Cardiac muscle cell (in vitro differentiated cells and primary cell): ENCODE data around the gene FALEC. TPM values are rescaled to one million over a fixed set of nuclear protein-coding genes. Genes with fewer than 3 reads are reported as not detected.

Experiments used
- DNase-seq, 2 donors: peaks; one replicate each; pipeline versions ENCODE4 v3.0.0 to v3.0.0-alpha.2; 2010 to 2017; ENCODE audit warnings: low read depth in 1 of 2, low spot score in 1 of 2
- H3K27ac ChIP-seq: fragments of 200-600 bp; sonication (generic); 2 replicates; pipeline ENCODE4 v1.5.1; 2016
- H3K27me3 ChIP-seq: fragments of 200-600 bp; sonication (generic); 2 replicates; pipeline ENCODE4 v1.6.0; 2016; ENCODE audit warnings: control low read depth
- H3K36me3 ChIP-seq: fragments of 200-600 bp; sonication (generic); 2 replicates; pipeline ENCODE4 v1.5.1; 2016; ENCODE audit warnings: control low read depth
- H3K4me1 ChIP-seq: fragments of 200-600 bp; sonication (generic); 2 replicates; pipeline ENCODE4 v1.8.1; 2017; ENCODE audit warnings: low read depth, mild to moderate bottlenecking, mixed run types
- H3K4me3 ChIP-seq: fragments of 200-600 bp; sonication (generic); 2 replicates; pipeline ENCODE4 v1.5.1; 2016; ENCODE audit warnings: mild to moderate bottlenecking
- H3K9me3 ChIP-seq: fragments of 200-600 bp; sonication (generic); 2 replicates; pipeline ENCODE4 v1.5.1; 2017; ENCODE audit warnings: low read depth, mild to moderate bottlenecking, control low read depth
- polyA plus RNA-seq: library from polyadenylated mRNA; unstranded; fragments of >200 nt; fragmentation: Nextera tagmentation; extraction: Ambion mirVana; gene quantifications from 2 replicates; pipeline ENCODE4 v1.2.1, GENCODE V29; 2016
- total RNA-seq: library from RNA; depleted of rRNA; stranded (reverse); fragments of >200 nt; gene quantifications from 2 replicates; pipeline ENCODE4 v1.2.3, GENCODE V29; 2016
- TF ChIP-seq, protein P1 (sequence below): IDR thresholded peaks from 2 replicates; pipeline ENCODE4 v1.5.1; 2012; ENCODE audit warnings: low read depth, mild to moderate bottlenecking, low read length

FALEC gene
- total and polyA plus RNA-seq, 2 experiments from 2014 or later, result 3.9 to 4.7 TPM

DNA sequence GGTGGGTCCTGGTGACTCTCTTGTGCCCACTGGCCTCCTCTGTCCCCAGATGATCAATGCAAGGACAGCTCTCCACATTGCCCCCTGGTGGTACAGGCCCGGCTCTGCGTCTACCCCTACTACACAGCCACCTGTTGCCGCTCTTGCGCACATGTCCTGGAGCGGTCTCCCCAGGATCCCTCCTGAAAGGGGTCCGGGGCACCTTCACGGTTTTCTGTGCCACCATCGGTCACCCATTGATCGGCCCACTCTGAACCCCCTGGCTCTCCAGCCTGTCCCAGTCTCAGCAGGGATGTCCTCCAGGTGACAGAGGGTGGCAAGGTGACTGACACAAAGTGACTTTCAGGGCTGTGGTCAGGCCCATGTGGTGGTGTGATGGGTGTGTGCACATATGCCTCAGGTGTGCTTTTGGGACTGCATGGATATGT, 44.5 kb downstream of the FALEC start:
- TF ChIP-seq, protein P1, sequence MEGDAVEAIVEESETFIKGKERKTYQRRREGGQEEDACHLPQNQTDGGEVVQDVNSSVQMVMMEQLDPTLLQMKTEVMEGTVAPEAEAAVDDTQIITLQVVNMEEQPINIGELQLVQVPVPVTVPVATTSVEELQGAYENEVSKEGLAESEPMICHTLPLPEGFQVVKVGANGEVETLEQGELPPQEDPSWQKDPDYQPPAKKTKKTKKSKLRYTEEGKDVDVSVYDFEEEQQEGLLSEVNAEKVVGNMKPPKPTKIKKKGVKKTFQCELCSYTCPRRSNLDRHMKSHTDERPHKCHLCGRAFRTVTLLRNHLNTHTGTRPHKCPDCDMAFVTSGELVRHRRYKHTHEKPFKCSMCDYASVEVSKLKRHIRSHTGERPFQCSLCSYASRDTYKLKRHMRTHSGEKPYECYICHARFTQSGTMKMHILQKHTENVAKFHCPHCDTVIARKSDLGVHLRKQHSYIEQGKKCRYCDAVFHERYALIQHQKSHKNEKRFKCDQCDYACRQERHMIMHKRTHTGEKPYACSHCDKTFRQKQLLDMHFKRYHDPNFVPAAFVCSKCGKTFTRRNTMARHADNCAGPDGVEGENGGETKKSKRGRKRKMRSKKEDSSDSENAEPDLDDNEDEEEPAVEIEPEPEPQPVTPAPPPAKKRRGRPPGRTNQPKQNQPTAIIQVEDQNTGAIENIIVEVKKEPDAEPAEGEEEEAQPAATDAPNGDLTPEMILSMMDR, result peak; percentile 96
- no peak overlapping the region for H3K4me3 ChIP-seq
- DNase-seq, result peak; percentile 62 to 81
- H3K9me3 ChIP-seq, result no peaks in the 10 kb centered on the region
- H3K4me1 ChIP-seq, result peaks cover 31% of the 10 kb centered on the region
- no peaks in the 10 kb centered on the region for H3K36me3 ChIP-seq
- H3K27me3 ChIP-seq, result no peaks in the 10 kb centered on the region
- peak overlapping the region; percentile 99 for H3K27ac ChIP-seq

DNA sequence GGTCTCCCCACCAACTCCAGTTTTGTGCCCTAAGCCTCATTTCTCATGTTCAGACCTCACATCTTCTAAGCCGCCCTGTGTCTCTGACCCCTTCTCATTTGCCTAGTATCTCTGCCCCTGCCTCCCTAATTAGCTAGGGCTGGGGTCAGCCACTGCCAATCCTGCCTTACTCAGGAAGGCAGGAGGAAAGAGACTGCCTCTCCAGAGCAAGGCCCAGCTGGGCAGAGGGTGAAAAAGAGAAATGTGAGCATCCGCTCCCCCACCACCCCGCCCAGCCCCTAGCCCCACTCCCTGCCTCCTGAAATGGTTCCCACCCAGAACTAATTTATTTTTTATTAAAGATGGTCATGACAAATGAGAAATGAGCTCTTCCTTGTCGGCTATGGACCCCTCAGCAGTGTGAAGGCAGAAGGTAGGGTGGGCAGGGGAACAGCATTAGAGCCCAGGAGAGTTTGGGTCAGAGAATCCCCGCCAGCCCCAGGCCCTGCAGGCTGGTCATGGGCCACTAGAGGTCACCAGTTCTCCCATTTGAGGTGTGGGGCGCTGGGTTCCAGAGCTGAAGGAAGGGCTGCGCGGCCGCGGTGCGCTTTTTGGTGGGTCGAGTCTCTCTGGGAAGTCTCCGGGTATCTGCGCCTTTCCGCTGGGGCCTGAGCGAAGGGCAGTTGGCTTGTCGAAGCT, 45.2 kb downstream of the FALEC start:
- TF ChIP-seq, protein P1, result peak; percentile 85
- Histone ChIP-seq H3K9me3 (no peaks in the 10 kb centered on the region), H3K4me3 (peak overlapping the region; percentile 38), H3K4me1 (peaks cover 31% of the 10 kb centered on the region), H3K27ac (peak overlapping the region; percentile 99), H3K36me3 (no peaks in the 10 kb centered on the region), H3K27me3 (no peaks in the 10 kb centered on the region)
- peak in 1 of 2 donors; percentile 93 for DNase-seq

DNA sequence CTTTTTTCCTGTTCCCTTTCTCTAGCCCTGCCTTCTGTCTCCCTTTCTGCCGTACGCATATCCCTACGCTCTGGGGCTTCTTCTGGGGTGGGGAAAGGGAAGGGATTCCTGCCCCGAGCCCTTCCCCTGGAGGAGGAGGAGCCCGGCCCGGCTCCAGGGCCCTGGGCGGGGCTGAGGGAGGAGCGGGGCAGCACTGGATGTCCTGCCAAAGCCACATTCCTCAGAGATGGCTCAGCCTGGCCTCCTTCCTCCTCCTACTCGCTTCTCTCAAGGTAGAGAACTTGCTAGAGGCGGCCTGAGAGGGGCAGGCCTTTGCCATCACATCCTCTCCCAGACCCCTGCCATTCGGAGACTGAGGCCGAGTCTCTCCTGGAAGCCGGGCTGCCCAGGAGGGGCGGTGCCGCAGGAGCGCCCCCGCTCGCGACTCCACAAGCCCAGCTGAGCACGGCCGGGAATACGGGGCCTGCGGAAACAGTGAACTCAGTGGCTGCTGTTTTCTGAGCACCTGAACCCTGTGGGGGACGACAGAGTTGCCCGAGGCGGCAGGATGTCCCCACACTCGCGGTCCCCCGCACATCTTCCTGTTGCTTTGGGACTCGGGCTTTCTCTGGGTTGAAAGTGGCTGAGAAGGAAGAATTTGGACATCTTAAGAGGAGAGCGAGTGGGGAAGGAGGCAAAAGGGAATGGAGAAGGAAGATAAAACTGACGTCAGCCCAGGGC, 45.9 kb downstream of the FALEC start:
- DNase-seq, result peak; percentile 89 to 100
- Histone ChIP-seq H3K27ac (peak overlapping the region; percentile 99), H3K9me3 (no peaks in the 10 kb centered on the region), H3K4me3 (peak overlapping the region; percentile 38), H3K4me1 (peaks cover 31% of the 10 kb centered on the region), H3K27me3 (no peaks in the 10 kb centered on the region), H3K36me3 (no peaks in the 10 kb centered on the region)
- TF ChIP-seq, protein P1, result peak; percentile 9

DNA sequence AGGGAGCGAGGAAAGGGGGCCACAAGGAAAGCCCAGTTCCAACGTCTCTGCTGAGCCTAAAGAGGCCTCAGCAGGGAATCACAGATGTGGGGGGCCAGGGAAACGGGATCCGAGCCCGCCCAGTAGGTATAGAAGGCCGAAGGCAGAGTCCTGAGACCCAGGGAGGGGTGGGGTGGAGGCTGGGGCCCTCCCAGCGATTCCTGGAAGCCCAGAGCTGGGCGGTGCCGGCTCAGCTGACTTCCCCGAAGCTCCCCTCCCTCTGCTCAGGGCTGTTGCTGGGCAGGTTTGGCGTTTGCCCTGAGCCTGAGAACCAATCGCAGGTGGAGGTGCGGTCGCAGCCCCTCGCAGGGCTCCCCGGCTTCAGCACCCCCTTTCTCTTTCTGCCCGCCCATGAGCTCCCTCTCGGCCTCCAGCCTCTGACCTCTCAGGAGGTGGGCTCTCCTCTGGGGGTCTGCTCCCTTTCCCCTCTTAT, 46.5 kb downstream of the FALEC start:
- H3K27me3 ChIP-seq, result no peaks in the 10 kb centered on the region
- DNase-seq, result peak; percentile 89 to 97
- H3K36me3 ChIP-seq, result no peaks in the 10 kb centered on the region
- H3K4me3 ChIP-seq, result peak overlapping the region; percentile 38
- peak overlapping the region; percentile 99 for H3K27ac ChIP-seq
- peaks cover 32% of the 10 kb centered on the region for H3K4me1 ChIP-seq
- H3K9me3 ChIP-seq, result no peaks in the 10 kb centered on the region
- TF ChIP-seq, protein P1, result no peak

DNA sequence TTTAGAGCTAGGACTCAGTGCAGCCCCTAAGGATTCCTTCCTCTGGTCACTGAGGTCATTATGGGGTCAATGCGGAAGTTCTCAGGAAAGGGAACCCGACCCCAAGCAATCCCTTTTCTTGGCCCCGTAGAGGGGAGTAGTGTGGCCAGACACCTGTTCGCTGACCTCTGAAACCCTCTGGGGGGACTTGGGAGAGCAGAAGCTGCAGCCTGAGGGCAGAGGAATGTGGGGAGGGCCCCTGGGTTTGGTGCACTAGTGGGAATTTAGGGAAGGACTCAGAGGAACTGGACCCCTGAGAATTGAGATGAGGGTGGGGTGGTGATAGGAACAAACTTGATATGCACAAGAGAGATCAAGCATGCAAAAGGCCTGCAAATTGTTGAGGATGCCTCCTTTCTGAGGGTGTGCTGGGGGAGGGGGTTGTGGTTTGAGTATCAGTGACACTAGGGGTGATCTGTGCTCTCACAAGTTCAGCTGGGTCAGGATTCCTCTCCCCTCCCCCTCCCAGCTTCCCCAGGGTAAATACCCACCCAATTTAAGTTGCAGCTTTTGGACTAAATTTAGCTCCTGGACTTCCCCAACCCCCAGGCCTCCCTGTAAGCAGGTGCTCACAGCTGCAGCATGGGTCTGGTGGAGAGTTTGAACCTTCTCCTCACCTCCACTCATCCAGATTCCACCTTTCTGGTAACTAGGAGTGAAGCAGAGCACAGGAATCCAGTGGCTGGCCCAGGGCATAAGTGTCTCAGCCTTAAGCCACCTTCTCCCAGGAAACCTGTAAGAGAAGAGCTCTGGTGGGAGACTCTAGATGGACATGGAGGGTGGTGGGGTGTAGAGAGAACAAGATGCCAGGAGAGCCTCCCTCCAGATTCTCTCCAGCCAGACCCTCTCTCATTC, 47.1 kb downstream of the FALEC start:
- TF ChIP-seq, protein P1, result no peak
- H3K27me3 ChIP-seq, result no peaks in the 10 kb centered on the region
- no peaks in the 10 kb centered on the region for H3K9me3 ChIP-seq
- peak overlapping the region; percentile 38 for H3K4me3 ChIP-seq
- H3K27ac ChIP-seq, result peak overlapping the region; percentile 99
- no peaks in the 10 kb centered on the region for H3K36me3 ChIP-seq
- H3K4me1 ChIP-seq, result peaks cover 39% of the 10 kb centered on the region
- no peak for DNase-seq
